Thyroid gland (tissue), 4 donors: ENCODE measurements around the gene CTIF.

Source experiments
- POLR2A ChIP-seq, 2 donors: fragments of 450-650 bp; IDR thresholded peaks; one replicate each; pipeline ENCODE4 v1.6.1; 2017; ENCODE audit warnings: antibody characterized with exemption in 2 of 2, mild to moderate bottlenecking in 2 of 2, moderate library complexity in 1 of 2
- TF ChIP-seq, protein P1 (sequence below), 6 experiments: fragments of 200-600 bp in 3 of 6; fragments of 450-650 bp in 3 of 6; sonication (generic) in 3 of 6; IDR thresholded peaks; one replicate each; pipeline ENCODE4 v1.5.1; 2016 to 2019; ENCODE audit warnings: antibody characterized with exemption in 6 of 6, mild to moderate bottlenecking in 2 of 6, inconsistent platforms in 1 of 6, moderate library complexity in 1 of 6

GRCh38 chr18:48595703-48596218 lies 56.9 kb downstream of the CTIF start:
- TF ChIP-seq, protein P1, sequence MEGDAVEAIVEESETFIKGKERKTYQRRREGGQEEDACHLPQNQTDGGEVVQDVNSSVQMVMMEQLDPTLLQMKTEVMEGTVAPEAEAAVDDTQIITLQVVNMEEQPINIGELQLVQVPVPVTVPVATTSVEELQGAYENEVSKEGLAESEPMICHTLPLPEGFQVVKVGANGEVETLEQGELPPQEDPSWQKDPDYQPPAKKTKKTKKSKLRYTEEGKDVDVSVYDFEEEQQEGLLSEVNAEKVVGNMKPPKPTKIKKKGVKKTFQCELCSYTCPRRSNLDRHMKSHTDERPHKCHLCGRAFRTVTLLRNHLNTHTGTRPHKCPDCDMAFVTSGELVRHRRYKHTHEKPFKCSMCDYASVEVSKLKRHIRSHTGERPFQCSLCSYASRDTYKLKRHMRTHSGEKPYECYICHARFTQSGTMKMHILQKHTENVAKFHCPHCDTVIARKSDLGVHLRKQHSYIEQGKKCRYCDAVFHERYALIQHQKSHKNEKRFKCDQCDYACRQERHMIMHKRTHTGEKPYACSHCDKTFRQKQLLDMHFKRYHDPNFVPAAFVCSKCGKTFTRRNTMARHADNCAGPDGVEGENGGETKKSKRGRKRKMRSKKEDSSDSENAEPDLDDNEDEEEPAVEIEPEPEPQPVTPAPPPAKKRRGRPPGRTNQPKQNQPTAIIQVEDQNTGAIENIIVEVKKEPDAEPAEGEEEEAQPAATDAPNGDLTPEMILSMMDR (IDR thresholded peaks at IDR 0.05), result no peak
- TF ChIP-seq POLR2A (IDR thresholded peaks at IDR 0.05), result no peak
